GM12872 (cell line): ENCODE measurements around the gene MAML3.

Source experiments
- CTCF ChIP-seq: IDR thresholded peaks from 3 replicates; pipeline ENCODE4 v1.5.1; 2011; ENCODE audit warnings: low read depth, mild to moderate bottlenecking, low read length, moderate library complexity; ENCODE audit not compliant: insufficient read depth

MAML3 gene

GRCh38 chr4:139884438-139884837, 269.5 kb downstream of the MAML3 start:
- no peak for TF ChIP-seq CTCF

GRCh38 chr4:139880841-139881240, 273.1 kb downstream of the MAML3 start:
- TF ChIP-seq CTCF, result no peak

GRCh38 chr4:139878050-139878449, 275.9 kb downstream of the MAML3 start:
- no peak for TF ChIP-seq CTCF

- no peak for TF ChIP-seq CTCF
Measured at GRCh38 chr4:139876337-139876941, 277.5 kb downstream of the MAML3 start.

- no peak for TF ChIP-seq CTCF
Measured at GRCh38 chr4:139875411-139875825, 278.6 kb downstream of the MAML3 start.

GRCh38 chr4:139873111-139873860, 280.7 kb downstream of the MAML3 start:
- no peak for TF ChIP-seq CTCF

- TF ChIP-seq CTCF, result no peak
Measured at GRCh38 chr4:139872274-139872673, 281.7 kb downstream of the MAML3 start.
